A673 (cell line): ENCODE measurements around the gene PDE6A.

ENCODE experiments used
- CTCF ChIP-seq: fragments of 300-800, 200-600 bp; sonication (generic); conservative IDR thresholded peaks from 2 replicates; pipeline ENCODE4 v1.5.1; 2017; ENCODE audit warnings: low read depth, mild to moderate bottlenecking, antibody characterized with exemption, low read length, moderate library complexity, mixed read lengths
- EZH2 ChIP-seq: fragments of 200-600 bp; sonication (generic); IDR thresholded peaks from 2 replicates; pipeline ENCODE4 v1.6.1; 2017; ENCODE audit warnings: borderline replicate concordance, low read depth, mild to moderate bottlenecking, mixed read lengths, antibody characterized with exemption, low read length; ENCODE audit not compliant: poor library complexity, severe bottlenecking

GRCh38 chr5:149845601-149846000 lies 99.0 kb downstream of the PDE6A start:
- no peak for TF ChIP-seq EZH2
- TF ChIP-seq CTCF: no peak
